ENCODE data around the gene FAM204A.

DNA sequence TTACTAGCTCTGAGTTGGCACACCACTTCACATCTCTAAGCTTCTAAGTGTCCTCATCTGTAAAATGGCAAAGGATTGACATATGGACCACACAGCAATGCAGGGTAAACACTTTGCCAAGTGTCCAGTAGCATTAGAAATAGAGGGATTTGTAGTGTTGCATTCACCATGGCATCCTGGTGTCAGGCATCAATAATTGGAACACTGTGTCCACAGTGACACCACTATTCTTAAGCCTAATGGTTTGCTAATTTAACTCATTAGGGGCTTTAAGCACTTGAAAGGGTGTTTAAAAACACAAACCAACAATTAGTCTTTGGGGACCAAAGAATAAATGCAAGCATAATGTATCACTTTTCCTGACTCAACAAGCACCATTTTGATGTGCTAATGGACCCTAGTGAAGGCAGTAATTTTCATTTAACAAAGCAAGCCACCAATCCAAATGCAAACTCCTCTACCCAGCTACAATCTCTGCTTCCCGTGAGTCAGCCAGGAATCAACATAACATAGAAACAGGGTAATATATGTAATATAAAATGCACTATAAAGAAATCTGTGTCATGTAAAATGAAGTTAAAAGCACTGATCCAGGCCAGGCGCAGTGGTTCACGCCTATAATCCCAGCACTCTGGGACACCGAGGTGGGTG, 75.9 kb downstream of the FAM204A start:
- TF ChIP-seq, protein P1, sequence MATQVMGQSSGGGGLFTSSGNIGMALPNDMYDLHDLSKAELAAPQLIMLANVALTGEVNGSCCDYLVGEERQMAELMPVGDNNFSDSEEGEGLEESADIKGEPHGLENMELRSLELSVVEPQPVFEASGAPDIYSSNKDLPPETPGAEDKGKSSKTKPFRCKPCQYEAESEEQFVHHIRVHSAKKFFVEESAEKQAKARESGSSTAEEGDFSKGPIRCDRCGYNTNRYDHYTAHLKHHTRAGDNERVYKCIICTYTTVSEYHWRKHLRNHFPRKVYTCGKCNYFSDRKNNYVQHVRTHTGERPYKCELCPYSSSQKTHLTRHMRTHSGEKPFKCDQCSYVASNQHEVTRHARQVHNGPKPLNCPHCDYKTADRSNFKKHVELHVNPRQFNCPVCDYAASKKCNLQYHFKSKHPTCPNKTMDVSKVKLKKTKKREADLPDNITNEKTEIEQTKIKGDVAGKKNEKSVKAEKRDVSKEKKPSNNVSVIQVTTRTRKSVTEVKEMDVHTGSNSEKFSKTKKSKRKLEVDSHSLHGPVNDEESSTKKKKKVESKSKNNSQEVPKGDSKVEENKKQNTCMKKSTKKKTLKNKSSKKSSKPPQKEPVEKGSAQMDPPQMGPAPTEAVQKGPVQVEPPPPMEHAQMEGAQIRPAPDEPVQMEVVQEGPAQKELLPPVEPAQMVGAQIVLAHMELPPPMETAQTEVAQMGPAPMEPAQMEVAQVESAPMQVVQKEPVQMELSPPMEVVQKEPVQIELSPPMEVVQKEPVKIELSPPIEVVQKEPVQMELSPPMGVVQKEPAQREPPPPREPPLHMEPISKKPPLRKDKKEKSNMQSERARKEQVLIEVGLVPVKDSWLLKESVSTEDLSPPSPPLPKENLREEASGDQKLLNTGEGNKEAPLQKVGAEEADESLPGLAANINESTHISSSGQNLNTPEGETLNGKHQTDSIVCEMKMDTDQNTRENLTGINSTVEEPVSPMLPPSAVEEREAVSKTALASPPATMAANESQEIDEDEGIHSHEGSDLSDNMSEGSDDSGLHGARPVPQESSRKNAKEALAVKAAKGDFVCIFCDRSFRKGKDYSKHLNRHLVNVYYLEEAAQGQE (IDR thresholded peaks at IDR 0.05; ENCODE audit: insufficient read depth in 1 of 2, low read depth in 2 of 2, low read length in 2 of 2): no peak
- TF ChIP-seq POLR2AphosphoS5 (IDR thresholded peaks at IDR 0.05; ENCODE audit: low read depth, low read length) (no peak), TAF1 (IDR thresholded peaks at IDR 0.05; ENCODE audit: borderline replicate concordance, insufficient read depth, low read length) (no peak)

Data from PFSK-1 (cell line).